Measurements from ENCODE around the gene PIGU. TPM values are rescaled to one million over a fixed set of nuclear protein-coding genes. Genes with fewer than 3 reads are reported as not detected.

PIGU gene
- total and polyA plus RNA-seq, 8 donors: 4.1 to 20.4 (median 7.9) TPM

GRCh38 chr20:34629342-34629741, 47.5 kb downstream of the PIGU start:
- no peaks in the 10 kb centered on the region for H3K36me3 ChIP-seq
- no peaks in the 10 kb centered on the region for H3K9me3 ChIP-seq
- DNase-seq (no peak), ATAC-seq (no peak), FAIRE-seq (no peak)
- H3K27ac ChIP-seq: no peak overlapping the region
- WGBS, 2 donors: 32 to 33% methylated on average over 1 of the region's 1 CpG
- H3K4me3 ChIP-seq: no peak overlapping the region
- no peak for TF ChIP-seq CTCF (IDR thresholded peaks at IDR 0.05)
- intact Hi-C loops (cut with DNase I): no loop called here
- no peaks in the 10 kb centered on the region for H3K27me3 ChIP-seq
- no peaks in the 10 kb centered on the region for H3K4me1 ChIP-seq

GRCh38 chr20:34628026-34628425, 48.9 kb downstream of the PIGU start:
- intact Hi-C loops (cut with DNase I): no loop called here
- 77 to 91% methylated on average over 2 of the region's 2 CpGs for WGBS, 2 donors
- DNase-seq: no peak
- Histone ChIP-seq H3K4me1 (no peaks in the 10 kb centered on the region), H3K9me3 (no peaks in the 10 kb centered on the region), H3K4me3 (no peak overlapping the region), H3K27ac (no peak overlapping the region), H3K36me3 (no peaks in the 10 kb centered on the region), H3K27me3 (no peaks in the 10 kb centered on the region)
- no peak for TF ChIP-seq CTCF (IDR thresholded peaks at IDR 0.05)
- no peak for FAIRE-seq
- ATAC-seq: no peak

GRCh38 chr20:34627458-34627857, 49.4 kb downstream of the PIGU start:
- no peak overlapping the region for H3K27ac ChIP-seq
- intact Hi-C loops (cut with DNase I): no loop called here
- no peaks in the 10 kb centered on the region for H3K36me3 ChIP-seq
- no peaks in the 10 kb centered on the region for H3K4me1 ChIP-seq
- no peaks in the 10 kb centered on the region for H3K27me3 ChIP-seq
- H3K9me3 ChIP-seq: no peaks in the 10 kb centered on the region
- WGBS, 2 donors: 57 to 61% methylated on average over 5 of the region's 5 CpGs
- no peak for TF ChIP-seq CTCF (IDR thresholded peaks at IDR 0.05)
- H3K4me3 ChIP-seq: no peak overlapping the region
- ATAC-seq (no peak), FAIRE-seq (no peak), DNase-seq (no peak)

GRCh38 chr20:34626992-34627391, 49.9 kb downstream of the PIGU start:
- no peak for TF ChIP-seq CTCF (IDR thresholded peaks at IDR 0.05)
- WGBS, 2 donors: 81 to 95% methylated on average over 2 of the region's 2 CpGs
- DNase-seq (no peak), ATAC-seq (no peak), FAIRE-seq (no peak)
- intact Hi-C loops (cut with DNase I): no loop called here
- no peaks in the 10 kb centered on the region for H3K36me3 ChIP-seq
- H3K4me3 ChIP-seq: no peak overlapping the region
- H3K27ac ChIP-seq: no peak overlapping the region
- no peaks in the 10 kb centered on the region for H3K4me1 ChIP-seq
- H3K9me3 ChIP-seq: no peaks in the 10 kb centered on the region
- H3K27me3 ChIP-seq: no peaks in the 10 kb centered on the region

GRCh38 chr20:34624629-34625028, 52.3 kb downstream of the PIGU start:
- Histone ChIP-seq H3K27ac (no peak overlapping the region), H3K27me3 (no peaks in the 10 kb centered on the region), H3K4me1 (no peaks in the 10 kb centered on the region), H3K4me3 (no peak overlapping the region), H3K36me3 (no peaks in the 10 kb centered on the region), H3K9me3 (no peaks in the 10 kb centered on the region)
- no peak for ATAC-seq
- intact Hi-C loops (cut with DNase I): no loop called here
- 84 to 88% methylated on average over 3 of the region's 3 CpGs for WGBS, 2 donors
- TF ChIP-seq CTCF (IDR thresholded peaks at IDR 0.05): no peak
- FAIRE-seq: no peak
- DNase-seq: no peak

Data from pancreas (tissue), 10 donors.